OCI-LY7 (cell line): ENCODE results near the gene CCT2.

Source experiments
- CTCF ChIP-seq: fragments of 200-600 bp; sonication (generic); conservative IDR thresholded peaks from 2 replicates; pipeline ENCODE4 v1.5.1; 2014; ENCODE audit warnings: mild to moderate bottlenecking, antibody characterized with exemption, low read length, moderate library complexity, mixed read lengths
- EZH2phosphoT487 ChIP-seq: fragments of 200-600 bp; sonication (generic); IDR thresholded peaks from 2 replicates; pipeline ENCODE4 v1.6.1; 2018; ENCODE audit warnings: low read depth, borderline replicate concordance, mild to moderate bottlenecking, mixed run types, antibody characterized with exemption, low read length, moderate library complexity, mixed read lengths

GRCh38 chr12:69575346-69575745 is 9.9 kb upstream of the CCT2 start:
- no peak for TF ChIP-seq CTCF
- TF ChIP-seq EZH2phosphoT487: no peak
